Measurements from ENCODE around the gene SMIM5. TPM values are rescaled to one million over a fixed set of nuclear protein-coding genes. Genes with fewer than 3 reads are reported as not detected.

The SMIM5 gene
- total RNA-seq, 4 donors from 2014 or later = 7.1 to 11.9 (median 9.5) TPM

DNA sequence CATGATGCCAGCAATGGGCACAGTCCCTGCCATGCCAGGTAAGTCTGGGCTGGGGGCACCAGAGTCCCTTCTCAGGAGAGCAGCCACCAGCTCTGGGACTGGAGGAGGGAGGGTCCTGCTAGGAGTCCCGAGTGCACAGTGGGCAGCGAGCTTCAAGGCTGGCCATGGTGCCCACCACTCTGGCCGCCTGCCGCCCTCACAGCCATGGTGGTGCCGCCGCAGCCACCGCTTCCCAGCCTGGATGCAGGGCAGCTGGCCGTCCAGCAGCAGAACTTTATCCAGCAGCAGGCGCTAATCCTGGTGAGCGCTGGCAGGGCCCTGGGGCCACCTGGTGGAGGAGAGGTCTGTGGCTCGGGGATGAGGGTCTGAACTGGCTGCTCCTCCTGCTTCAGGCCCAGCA is 17.9 kb upstream of the SMIM5 start:
- intact Hi-C loops (cut with DNase I; ENCODE audit: low total_unique reads) = no loop called here
- no peak for DNase-seq (ENCODE audit: low spot score in 2 of 2)
- no peak overlapping the region for H3K4me3 ChIP-seq (ENCODE audit: low read depth, poor library complexity, severe bottlenecking)
- TF ChIP-seq CTCF (IDR thresholded peaks at IDR 0.05) = no peak
- no peak for TF ChIP-seq POLR2A (IDR thresholded peaks at IDR 0.05)
- 88 to 93% methylated on average over 3 to 11 of the region's 11 CpGs for WGBS, 2 donors

- intact Hi-C loops (cut with DNase I; ENCODE audit: low total_unique reads) = loop anchor here (2.0 kb wide), 1 partner anchor 64 kb away; no protein-coding TSS in a partner anchor
- 87 to 91% methylated on average over 19 to 20 of the region's 24 CpGs for WGBS, 2 donors
- TF ChIP-seq CTCF (IDR thresholded peaks at IDR 0.05) (no peak), POLR2A (IDR thresholded peaks at IDR 0.05) (no peak)
- no peak overlapping the region for H3K4me3 ChIP-seq (ENCODE audit: low read depth, poor library complexity, severe bottlenecking)
- no peak for DNase-seq (ENCODE audit: low spot score in 2 of 2)
Measured at GRCh38 chr17:75616521-75617122, 16.6 kb upstream of the SMIM5 start.

- TF ChIP-seq POLR2A (IDR thresholded peaks at IDR 0.05) = no peak
- no peak for TF ChIP-seq CTCF (IDR thresholded peaks at IDR 0.05)
- DNase-seq (ENCODE audit: low spot score in 2 of 2) = no peak
- H3K4me3 ChIP-seq (ENCODE audit: low read depth, poor library complexity, severe bottlenecking) = no peak overlapping the region
- 93 to 96% methylated on average over 12 to 15 of the region's 16 CpGs for WGBS, 2 donors
- intact Hi-C loops (cut with DNase I; ENCODE audit: low total_unique reads) = loop anchor here (2.0 kb wide), 1 partner anchor 64 kb away; no protein-coding TSS in a partner anchor
Measured at GRCh38 chr17:75617218-75617617, 16.0 kb upstream of the SMIM5 start.

DNA sequence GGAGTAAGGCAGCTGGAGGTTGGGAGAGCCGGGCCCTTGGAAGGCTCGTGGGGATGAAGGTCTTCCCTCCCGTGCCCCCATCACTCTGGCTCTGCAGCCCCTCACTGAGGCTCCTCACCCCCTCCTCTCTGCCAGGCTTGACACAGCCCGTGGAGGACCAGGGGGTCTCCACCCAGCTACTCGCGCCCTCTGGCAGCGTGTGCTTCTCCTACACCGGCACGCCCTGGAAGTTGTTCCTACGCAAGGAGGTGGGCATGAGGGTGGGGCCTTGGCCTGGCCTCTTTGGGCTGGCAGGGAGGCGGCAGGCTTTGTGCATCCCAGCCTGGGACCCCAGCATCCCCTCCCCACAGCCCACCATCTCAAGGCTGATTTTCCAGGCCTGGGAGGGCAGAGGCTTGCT is 15.6 kb upstream of the SMIM5 start:
- WGBS, 2 donors = 76 to 89% methylated on average over 11 of the region's 11 CpGs
- DNase-seq (ENCODE audit: low spot score in 2 of 2) = no peak
- no peak overlapping the region for H3K4me3 ChIP-seq (ENCODE audit: low read depth, poor library complexity, severe bottlenecking)
- TF ChIP-seq CTCF (IDR thresholded peaks at IDR 0.05) (no peak), POLR2A (IDR thresholded peaks at IDR 0.05) (no peak)
- intact Hi-C loops (cut with DNase I; ENCODE audit: low total_unique reads) = loop anchor here (2.0 kb wide), 1 partner anchor 65 kb away; no protein-coding TSS in a partner anchor

DNA sequence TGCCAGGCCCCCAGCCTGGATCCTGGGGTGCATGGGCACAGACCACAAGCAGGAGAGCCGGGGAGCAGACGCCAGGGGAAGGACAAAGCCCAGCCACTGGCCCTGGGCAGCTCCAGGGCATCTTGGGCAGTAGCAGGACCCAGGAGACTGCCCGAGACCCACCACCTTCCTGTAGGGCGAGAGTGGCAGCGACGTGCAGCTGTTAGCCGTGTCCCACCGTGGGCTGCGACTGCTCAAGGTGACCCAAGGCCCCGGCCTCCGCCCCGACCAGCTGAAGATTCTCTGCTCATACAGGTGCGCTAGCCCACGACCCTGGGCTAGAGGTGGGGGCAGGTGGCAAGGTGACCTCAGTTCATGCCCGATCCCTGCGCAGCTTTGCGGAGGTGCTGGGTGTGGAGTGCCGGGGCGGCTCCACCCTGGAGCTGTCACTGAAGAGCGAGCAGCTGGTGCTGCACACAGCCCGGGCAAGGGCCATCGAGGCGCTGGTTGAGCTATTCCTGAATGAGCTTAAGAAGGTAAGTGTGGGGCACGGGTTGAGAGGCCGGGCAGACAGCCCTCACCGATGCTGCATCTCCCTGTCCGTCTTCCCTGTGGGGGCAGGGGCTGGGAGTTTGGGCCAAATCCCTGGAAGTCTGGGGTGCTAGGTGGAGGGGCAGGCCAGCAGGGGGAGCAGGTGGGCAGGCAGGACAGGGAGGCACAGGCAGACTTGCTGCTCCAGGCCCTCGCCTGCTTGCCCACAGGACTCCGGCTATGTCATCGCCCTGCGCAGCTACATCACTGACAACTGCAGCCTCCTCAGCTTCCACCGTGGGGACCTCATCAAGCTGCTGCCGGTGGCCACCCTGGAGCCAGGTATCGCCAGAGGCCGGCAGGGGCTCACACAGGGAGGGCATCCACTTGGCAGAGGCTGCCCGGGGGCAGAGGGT is 13.5 kb upstream of the SMIM5 start:
- no peak for TF ChIP-seq POLR2A (IDR thresholded peaks at IDR 0.05)
- TF ChIP-seq CTCF (IDR thresholded peaks at IDR 0.05) = no peak
- no peak overlapping the region for H3K4me3 ChIP-seq (ENCODE audit: low read depth, poor library complexity, severe bottlenecking)
- no peak for DNase-seq (ENCODE audit: low spot score in 2 of 2)
- intact Hi-C loops (cut with DNase I; ENCODE audit: low total_unique reads) = no loop called here
- WGBS, 2 donors = 69 to 86% methylated on average over 15 to 22 of the region's 36 CpGs
